ENCODE data around the gene HYDIN.
"Not testable (repeated sequence)": the region's sequence is repeated elsewhere in the genome, so short reads cannot be mapped to it uniquely, and the experiment has no call there.

Gene HYDIN

DNA sequence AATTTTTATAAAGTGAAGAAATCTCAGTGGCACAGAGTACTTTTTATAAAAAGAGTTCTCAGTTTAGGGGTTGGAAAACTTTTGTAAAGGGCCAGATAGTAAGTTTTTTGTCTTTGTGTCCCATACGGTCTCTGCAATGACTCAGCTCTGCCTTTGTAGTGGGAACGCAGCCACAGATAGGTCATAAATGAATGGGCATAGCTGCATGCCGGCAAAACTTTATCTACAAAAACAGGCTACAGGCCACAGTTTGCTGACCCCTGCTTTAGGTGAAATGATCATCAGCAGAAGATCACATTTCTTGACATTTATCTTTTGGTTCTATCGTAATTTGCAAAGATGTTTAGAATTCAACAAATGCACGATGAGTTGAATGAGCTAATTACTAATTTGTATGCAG, 365.8 kb downstream of the HYDIN start:
- not testable (repeated sequence) for DNase-seq (ENCODE audit: low read depth in 2 of 2)

DNA sequence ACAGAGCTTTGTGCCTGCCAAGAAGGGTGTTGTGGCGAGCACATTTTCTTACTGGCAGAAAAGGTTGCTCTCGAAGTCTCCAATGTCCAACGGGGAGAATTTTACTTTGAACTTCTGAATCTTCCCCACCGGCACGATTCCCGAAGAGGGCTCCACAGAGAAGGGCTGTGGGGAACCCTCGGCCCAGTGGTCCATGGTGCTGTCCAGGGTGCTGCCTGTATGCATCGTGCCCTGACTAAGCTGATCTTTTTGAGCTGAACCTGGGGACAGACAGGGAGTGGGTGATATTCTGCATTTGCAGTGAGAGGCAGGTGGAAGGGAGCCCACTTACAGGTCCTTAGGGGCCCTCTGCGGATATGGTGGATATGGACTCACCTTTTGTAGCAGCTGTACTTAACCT, 368.5 kb downstream of the HYDIN start:
- DNase-seq (ENCODE audit: low read depth in 2 of 2): not testable (repeated sequence)

GRCh38 chr16:70851299-70851698, 379.2 kb downstream of the HYDIN start:
- DNase-seq (ENCODE audit: low read depth in 2 of 2): not testable (repeated sequence)

- not testable (repeated sequence) for DNase-seq (ENCODE audit: low read depth in 2 of 2)
Observed at GRCh38 chr16:70823498-70824118, 406.9 kb downstream of the HYDIN start.

DNA sequence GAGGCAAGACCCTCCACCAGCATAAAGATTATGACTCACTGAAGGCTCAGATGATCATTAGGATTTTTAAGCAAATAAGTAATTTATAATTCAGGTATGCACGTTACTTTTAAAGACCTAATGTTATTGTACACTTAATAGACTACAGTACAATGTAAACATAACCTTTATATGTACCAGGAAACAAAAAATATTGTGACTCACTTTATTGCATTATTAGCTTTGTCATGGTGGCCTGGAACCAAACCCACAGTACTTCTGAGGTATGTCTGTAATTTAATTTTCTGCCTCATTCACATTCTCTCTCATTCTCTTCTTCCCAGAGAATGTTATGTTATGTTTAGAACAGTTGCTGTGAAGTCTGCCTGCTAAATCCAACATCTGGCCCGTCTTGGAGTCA, 407.8 kb downstream of the HYDIN start:
- DNase-seq (ENCODE audit: low read depth in 2 of 2): not testable (repeated sequence)

- DNase-seq (ENCODE audit: low read depth in 2 of 2): not testable (repeated sequence)
Observed at GRCh38 chr16:70818088-70818487, 412.4 kb downstream of the HYDIN start.

GRCh38 chr16:70809392-70810060, 421.0 kb downstream of the HYDIN start:
- no peak for DNase-seq (ENCODE audit: low read depth in 2 of 2)

DNA sequence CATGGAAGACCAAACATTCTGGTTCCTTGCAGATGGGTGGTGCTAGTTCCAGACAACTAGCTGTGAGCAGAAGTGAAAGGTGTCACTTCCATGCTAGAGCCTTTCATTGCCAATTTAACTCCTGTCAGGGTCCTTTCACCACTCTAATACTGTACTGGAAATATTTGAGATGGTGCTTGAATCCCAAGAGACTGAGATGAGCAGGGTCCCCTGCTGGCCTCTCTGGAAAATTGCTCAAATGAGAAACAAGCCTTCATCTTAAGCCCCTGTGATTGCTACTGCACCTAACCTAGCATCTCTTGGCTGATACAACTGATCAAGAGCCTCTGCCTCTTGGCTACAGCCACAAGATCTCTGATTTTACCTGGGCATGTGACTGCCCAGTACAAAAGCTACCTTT, 422.2 kb downstream of the HYDIN start:
- no peak for DNase-seq (ENCODE audit: low read depth in 2 of 2)

GRCh38 chr16:70805787-70806186, 424.7 kb downstream of the HYDIN start:
- no peak for DNase-seq (ENCODE audit: low read depth in 2 of 2)

DNA sequence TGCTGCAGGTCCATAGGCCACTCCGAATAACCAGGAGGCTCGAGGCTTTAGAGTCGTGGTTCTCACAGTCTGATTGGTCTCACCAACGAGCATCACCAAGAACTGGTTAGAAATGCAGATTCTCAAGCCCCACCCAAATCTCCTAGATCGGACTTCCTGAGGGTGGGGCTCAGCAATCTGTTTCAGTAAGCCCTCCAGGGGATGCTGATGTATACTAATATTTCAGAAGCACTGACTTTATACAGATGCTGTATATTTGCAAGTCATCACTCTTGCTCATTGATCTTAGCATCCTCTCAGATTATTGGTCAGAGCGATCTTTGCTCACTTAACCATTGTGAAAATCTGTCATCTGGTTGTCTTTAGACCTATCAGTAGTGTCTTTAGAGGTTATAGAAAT, 425.1 kb downstream of the HYDIN start:
- no peak for DNase-seq (ENCODE audit: low read depth in 2 of 2)

GRCh38 chr16:70804734-70805169, 425.8 kb downstream of the HYDIN start:
- DNase-seq (ENCODE audit: low read depth in 2 of 2): no peak

DNA sequence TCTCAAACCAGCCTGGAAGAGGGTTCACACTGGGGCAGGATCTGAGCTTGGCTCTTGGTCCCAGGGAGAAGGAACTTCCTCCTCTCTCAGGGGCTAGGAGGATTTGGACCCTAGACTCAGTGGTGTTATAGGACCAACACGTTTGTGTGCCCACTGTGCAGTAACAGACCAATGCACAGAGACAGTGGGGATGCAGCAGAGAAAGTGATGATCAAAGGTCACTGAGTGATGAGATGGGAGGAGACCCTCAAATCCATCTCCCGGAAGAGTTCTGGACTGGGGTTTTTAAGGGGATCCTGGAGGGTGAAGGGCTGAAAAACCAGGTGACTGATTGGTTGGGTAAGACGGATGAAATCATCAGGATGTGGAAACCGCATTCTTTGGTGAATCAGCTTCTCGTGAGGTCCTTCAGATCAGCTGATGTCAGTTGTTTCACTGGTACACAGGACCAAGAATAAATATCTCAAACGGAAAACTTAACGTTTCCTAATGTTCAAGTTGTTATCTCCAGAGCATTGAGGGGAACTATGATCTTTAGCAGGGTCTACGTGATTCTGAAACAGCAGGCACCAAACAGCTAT, 426.3 kb downstream of the HYDIN start:
- no peak for DNase-seq (ENCODE audit: low read depth in 2 of 2)

DNA sequence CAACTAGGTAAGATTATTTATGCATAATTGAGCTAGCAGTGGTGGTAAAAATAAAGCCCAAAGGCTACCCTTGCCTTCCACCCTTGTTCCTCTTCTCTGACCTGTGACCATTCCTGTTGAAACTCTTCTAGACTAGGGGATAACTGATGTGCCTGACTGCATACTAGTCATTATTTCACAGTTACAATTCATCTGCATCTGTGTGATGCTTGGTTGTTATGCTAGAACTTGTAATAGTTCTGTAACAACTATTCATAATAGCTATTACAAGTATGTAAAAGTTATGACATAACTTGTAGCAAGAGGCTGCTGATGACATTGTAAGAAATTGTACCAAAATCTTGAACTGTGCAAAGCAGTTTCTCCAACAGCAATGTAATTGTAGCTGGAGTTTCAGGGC, 427.2 kb downstream of the HYDIN start:
- no peak for DNase-seq (ENCODE audit: low read depth in 2 of 2)

DNA sequence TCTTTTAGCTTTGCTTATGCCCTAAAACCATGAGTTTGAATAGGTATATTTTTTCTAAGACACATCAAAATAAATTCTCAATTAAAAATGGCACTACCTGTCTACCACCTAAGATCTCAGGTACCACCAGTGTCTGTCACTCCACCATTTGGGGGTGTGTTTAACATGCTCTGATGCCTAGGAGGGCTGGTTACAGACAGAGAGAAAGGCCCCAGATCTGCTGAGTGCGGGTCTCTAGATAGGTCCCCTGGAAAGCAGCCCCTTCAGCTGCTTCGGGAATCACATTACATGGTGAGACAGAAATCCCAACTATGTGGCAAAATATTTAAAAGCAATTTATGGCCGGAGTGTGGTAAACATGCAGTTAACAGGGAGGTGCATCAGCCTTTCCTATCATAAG, 428.9 kb downstream of the HYDIN start:
- no peak for DNase-seq (ENCODE audit: low read depth in 2 of 2)

GRCh38 chr16:70800781-70801480, 429.6 kb downstream of the HYDIN start, which contains the start of gene VAC14:
Gene VAC14, minus strand, starts transcription at chr16:70801158. Its CDS starts 258 bp downstream, at chr16:70800900.
- DNase-seq (ENCODE audit: low read depth in 2 of 2): peak; percentile 92 to 97

- DNase-seq (ENCODE audit: low read depth in 2 of 2): no peak
Observed at GRCh38 chr16:70800311-70800710, 430.2 kb downstream of the HYDIN start.

DNA sequence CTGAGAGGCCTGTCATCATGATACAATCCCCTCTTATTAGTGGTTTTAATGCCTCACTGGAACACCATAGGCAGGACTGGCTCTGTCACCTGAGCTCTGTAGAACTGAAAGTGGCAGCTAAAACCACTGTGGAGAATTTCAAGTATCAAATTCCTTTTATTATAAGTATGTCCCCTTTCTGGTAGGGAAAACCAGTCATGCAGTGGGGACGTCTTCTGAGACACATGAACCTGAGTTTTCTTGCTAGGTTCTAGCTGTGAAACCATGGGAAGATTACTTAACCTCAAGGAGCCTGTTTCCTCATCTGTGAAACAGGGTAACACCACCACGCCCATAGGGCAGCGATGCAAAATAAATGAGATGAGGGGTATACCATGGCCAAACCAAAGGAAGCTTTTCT, 434.2 kb downstream of the HYDIN start:
- no peak for DNase-seq (ENCODE audit: low read depth in 2 of 2)

DNA sequence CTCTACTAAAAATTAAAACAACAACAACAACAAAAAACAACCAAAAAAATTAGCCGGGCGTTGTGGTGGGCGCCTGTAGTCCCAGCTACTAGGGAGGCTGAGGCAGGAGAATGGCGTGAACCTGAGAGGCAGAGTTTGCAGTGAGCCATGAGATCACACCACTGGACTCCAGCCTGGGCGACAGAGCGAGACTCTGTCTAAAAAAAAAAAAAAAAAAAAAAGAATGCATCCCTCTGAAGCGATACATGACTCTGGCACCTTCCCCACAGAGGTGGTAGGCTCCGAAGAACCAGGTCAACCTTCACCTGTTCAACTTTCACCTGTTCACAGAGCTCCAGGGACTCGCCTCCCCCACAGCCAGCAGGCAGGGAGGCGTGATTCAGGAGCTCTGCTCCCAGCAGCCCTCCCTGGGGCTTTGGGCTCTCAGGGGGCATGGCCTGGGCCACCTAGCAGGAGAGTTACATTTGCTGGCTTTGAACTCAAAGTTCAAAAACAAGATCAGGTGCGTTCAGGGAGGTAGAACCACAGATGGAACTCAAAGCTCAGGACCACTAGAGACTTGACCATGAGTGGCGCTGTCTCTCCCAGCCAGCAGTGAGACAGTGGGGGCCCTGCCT, 435.1 kb downstream of the HYDIN start:
- no peak for DNase-seq (ENCODE audit: low read depth in 2 of 2)

- DNase-seq (ENCODE audit: low read depth in 2 of 2): no peak
Observed at GRCh38 chr16:70793851-70794502, 436.5 kb downstream of the HYDIN start.

GRCh38 chr16:70790815-70791214, 439.7 kb downstream of the HYDIN start:
- no peak for DNase-seq (ENCODE audit: low read depth in 2 of 2)

All from stimulated activated CD4-positive, alpha-beta T cell treated with anti-CD3 and anti-CD28 coated beads, Interleukin-12 subunit alpha, Interleukin-12 subunit beta, amount 100 ng/mL, for 24 hours (primary cell).